ENCODE results near the gene PRR29.

DNA sequence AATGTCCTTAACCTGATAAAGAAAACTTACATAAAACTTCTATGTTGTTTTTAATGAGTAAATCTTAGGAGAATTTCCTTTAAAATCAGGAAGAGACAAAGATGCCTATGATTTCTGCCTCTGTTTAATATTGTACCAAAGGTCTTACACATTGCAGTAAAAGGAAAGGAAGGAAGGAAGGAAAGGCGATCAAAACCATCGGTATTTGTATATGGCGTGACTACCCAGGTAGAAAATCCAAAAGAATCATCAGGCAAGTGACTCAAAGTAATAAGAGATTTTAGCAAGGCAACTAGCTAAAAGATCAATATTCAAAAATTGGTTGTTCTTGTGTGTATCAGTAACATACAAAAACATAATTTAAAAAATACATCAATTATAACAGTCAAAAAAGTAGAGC is 18.8 kb downstream of the PRR29 start:
- TF ChIP-seq POLR2A (IDR thresholded peaks at IDR 0.05; ENCODE audit: low read depth, low read length) (no peak), POLR2AphosphoS5 (IDR thresholded peaks at IDR 0.05; ENCODE audit: low read depth, low read length) (no peak), TAF1 (IDR thresholded peaks at IDR 0.05; ENCODE audit: borderline replicate concordance, low read depth, low read length) (no peak)
